GM12873 (cell line): ENCODE measurements around the gene THRB.

Source experiments
- CTCF ChIP-seq: IDR thresholded peaks from 2 replicates; pipeline ENCODE4 v1.5.1; 2012; ENCODE audit warnings: low read depth, mild to moderate bottlenecking, moderate library complexity, low read length, control low read depth; ENCODE audit not compliant: insufficient read depth; ENCODE audit errors: missing control alignments

THRB gene

GRCh38 chr3:24182756-24183155, 311.9 kb downstream of the THRB start:
- no peak for TF ChIP-seq CTCF

- no peak for TF ChIP-seq CTCF
Observed at GRCh38 chr3:24181256-24181655, 313.4 kb downstream of the THRB start.

GRCh38 chr3:24180616-24181015, 314.0 kb downstream of the THRB start:
- TF ChIP-seq CTCF = no peak

GRCh38 chr3:24177201-24177600, 317.4 kb downstream of the THRB start:
- no peak for TF ChIP-seq CTCF

- no peak for TF ChIP-seq CTCF
Observed at GRCh38 chr3:24174614-24175013, 320.0 kb downstream of the THRB start.

- TF ChIP-seq CTCF = no peak
Observed at GRCh38 chr3:24168977-24169376, 325.7 kb downstream of the THRB start.

- TF ChIP-seq CTCF = no peak
Observed at GRCh38 chr3:24167429-24167828, 327.2 kb downstream of the THRB start.

- TF ChIP-seq CTCF = no peak
Observed at GRCh38 chr3:24166515-24166914, 328.1 kb downstream of the THRB start.
